Measurements from ENCODE around the gene SPTSSB.

Gene SPTSSB, protein sequence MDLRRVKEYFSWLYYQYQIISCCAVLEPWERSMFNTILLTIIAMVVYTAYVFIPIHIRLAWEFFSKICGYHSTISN

DNA sequence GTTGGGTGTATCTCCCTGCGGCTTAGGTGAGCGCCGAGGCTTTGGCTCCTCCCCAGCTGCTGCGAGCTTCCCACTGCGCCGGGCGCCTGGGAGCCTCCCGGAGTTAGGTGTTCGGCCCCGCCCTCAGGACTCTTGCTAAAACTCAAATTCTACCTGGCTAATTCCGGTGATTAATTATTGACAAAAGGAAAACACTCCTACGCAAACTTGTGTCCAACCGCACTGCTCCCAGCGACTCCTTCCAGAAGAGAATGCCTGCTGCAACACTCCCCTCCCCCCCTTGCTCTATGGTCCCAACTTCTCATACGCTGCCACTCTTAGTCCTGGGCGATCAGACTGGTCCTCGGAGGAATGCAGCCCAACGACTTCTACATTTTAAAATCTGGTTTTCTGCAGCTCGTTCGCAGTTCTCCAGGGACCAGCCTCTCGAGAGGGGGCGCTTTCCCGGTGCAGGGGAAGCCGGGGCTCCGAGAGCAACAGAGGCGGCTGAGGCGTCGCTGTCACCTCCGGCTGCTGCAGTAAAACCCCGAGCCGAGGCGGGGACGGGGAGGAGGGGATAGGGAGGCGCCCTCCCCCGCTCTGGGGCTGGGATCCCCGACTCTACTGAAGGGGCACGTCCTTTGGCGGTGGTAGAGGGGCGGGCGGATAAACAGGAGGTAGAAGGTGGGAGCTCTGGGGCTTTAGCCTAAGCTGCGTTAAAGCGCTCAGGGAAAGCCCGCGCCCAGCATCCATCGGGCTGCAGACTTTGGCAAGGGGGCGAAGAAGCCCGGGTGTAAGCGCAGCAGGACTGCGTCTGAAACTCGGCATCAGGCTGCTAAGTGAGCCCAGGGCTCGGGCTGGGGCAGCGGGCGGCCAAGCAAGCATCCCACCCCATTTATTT is at the start of gene SPTSSB:
Gene SPTSSB, minus strand, starts transcription at position 77 of the 880 bp plus-strand sequence. CDS start 25,194 bp downstream, outside the sequence.
- peak in 50 of 56 donors; percentile 2 to 79 (median 40) for DNase-seq

- DNase-seq = no peak
Measured at GRCh38 chr3:161420746-161421145, 49.4 kb upstream of the SPTSSB start.

DNA sequence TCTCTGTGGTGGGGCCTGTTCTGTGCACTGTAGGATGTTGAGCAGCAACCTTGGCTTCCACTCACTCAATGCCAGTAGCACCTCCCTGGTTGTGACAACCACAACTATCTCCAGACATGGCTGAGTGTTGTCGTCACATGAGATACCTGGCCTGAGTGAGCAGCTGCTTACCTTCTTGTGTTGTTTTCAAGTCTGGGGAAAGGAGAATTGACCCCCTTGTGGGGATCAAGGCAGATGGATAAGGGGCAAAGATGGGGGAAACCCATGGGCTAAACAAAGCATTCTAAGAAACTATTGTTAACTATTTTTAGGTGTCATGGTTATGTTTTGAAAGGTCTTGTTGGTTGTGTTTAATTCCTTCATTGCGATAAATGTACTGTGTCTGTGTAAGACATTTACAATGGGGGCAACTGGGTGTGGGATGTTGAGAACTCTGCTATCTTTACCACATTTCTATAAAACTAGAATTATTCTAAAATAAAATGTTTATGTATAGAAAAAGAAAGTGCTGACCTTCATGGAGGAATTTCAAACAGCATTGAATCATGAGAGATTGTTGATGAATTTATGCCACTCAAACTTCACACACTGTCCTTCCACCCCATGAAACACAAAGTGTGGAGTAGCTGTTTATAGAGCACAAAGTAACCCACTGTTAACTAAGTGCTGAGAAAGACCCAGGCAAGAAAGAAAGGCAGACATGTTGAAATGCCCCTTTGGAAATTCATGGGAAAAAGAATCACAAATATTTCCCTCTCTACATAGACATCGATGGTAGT is 48.4 kb upstream of the SPTSSB start:
- DNase-seq = no peak

DNA sequence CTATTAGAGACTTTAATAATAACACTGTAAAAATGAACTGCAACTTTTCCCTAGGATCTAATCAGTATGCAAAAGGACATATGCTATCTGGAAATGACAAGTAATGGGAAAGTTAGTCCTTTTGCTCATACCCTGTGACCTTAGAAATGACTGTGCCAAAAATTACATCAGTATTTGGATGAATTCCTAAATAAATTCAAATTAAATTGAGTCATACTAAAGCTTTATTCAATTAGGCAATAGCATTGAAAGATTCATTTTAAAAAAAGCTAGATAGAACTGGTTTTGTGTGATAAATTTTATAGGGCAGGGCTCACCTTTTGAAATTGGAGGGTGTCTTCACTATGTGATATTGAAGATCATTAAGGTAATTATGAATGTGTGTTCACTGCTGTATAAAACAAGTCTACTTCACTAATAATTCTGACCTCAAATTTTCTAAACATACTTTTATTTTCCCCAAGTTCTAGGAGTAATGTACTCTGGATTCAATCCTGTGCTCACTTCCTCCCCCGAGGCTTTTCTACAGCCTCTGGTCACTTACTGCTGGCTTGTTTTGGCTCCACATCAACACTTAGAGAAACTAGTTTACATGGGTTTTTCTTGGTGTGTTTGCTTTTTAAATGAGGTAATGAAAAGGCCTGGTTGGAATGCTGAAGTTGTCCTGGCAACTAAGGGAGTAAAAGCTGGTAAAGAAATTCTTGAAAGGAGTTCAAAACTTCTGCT is 44.4 kb upstream of the SPTSSB start:
- no peak for DNase-seq

DNA sequence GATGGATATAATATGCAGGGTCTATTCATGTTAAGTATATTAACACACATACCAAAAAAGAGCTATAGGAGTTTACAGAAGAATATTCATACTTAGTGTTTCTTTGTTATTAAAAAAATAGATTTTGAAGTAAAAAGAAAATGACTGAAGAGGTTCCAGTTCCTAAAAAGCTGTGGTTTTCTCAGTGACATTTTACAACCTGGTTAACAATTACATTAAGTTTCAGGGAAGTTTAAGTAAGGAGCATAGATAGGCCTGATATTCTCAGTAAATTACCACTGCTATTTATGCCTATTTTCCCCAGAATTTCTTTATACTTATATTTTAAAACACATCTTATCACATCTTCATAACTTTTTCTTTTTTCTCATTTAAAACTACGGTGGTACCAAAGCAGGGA is 43.6 kb upstream of the SPTSSB start:
- DNase-seq = no peak

GRCh38 chr3:161413855-161414210 is 42.5 kb upstream of the SPTSSB start:
- no peak for DNase-seq

DNA sequence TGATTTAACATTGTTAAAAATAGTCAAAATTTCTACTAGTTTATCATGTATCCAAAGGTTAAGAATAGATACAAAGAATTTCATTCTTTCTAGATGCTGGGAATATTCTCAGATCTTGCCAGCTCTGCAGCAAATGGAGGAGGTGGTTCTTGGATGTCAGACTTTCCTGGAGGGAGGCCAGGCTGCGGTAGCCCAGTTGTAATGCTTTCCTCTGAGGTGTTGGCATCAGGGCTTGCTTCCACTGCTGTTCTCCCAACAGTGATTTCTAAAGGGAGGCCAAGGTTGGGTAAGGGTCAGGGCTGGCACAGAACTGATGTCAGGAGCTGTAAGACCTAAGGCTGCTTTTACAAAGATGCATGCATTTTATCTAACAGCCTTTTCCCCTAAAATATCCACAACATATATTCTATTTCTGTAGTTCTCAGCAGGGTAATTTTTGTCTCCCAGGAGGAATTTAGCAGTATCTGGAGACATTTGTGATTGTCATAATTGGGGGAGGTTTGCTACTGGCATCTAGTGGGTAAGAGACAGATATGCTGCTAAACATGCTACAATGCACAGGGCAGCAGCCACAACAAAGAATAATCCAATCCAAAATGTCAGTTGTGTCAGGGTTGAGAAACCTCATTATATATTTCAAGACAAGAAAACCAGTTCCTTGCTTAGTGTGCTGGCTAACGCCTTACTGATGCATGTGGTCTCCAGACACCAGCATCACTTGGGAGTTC is 42.0 kb upstream of the SPTSSB start:
- DNase-seq = peak in 30 of 56 donors; percentile 1 to 57 (median 14)

DNA sequence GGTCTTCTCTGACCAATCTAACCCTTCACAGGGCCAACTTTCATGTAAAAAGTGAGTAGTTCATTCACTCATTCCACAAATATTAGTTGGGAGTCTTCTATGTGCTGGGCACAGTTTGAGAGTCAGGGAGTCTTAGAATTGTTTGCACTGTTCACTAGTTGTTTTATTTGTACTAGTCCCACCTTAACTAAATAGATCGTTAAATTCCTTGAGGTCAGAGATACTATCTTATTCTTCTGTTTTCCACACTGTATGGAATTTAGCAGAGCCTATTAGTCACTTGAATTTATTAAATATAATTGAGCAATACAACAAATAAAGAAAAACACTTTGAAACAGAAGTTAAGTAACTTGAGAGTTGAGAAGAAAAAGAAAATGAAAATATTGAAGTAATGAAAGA is 40.8 kb upstream of the SPTSSB start:
- no peak for DNase-seq

DNA sequence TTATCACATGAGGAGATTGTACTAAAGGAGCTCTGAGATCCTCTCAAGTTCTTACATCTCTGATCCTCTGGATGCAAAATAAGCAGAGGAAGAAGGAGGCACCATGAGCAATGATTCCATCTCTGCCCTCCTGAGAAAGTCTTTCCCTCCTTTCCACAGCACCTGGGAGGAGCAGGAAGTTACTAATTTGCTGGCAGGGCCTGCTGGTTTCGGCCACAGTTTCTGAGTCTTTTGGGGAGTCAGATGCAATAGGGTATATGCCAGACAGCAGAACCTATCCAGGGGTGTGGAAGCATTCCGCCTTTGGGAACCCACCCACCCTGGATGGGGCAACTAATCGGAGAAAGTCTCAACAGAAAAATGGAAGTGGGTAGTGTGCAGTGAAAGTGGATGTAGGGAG is 38.5 kb upstream of the SPTSSB start:
- DNase-seq = no peak

DNA sequence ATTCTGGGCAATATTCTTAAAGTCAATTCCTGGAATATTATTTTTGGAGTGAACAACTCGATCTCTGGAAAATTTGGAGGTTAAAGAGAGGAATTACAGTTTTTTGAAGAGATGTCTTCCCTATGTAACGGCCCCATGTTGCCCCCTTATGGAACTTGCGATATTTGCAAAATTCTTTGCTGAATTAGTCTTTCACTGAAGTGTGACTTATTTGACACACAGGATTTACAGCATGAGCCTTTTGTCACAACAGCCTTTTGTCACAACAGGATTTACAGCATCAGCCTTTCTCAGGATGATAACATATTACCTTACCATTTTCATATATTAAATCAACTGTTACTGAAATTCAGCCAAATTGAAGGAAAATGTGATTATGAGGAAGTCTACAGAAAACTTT is 37.8 kb upstream of the SPTSSB start:
- peak in 7 of 56 donors; percentile 1 to 39 (median 5) for DNase-seq

GRCh38 chr3:161406594-161407555 is 35.6 kb upstream of the SPTSSB start:
- DNase-seq = no peak

GRCh38 chr3:161405836-161406235 is 34.5 kb upstream of the SPTSSB start:
- no peak for DNase-seq

DNA sequence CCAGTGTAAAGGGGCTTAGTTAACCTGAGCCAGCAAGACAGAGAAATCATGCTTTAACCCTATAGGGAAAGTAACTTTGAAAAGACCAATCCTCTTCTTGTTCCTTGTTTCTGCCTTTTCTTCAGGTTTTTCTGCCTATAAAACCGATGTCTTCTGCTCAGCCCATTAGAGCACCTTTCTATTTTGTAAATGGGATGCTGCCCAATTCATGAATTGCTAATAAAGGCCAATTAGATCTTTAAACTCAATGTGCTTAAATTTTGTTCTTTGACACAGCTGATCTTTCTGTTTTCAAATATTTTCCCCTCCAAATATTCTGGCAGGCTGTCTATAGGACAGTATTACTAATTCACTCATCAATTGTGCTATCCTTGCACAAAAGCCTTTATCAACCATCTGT is 33.8 kb upstream of the SPTSSB start:
- no peak for DNase-seq

DNA sequence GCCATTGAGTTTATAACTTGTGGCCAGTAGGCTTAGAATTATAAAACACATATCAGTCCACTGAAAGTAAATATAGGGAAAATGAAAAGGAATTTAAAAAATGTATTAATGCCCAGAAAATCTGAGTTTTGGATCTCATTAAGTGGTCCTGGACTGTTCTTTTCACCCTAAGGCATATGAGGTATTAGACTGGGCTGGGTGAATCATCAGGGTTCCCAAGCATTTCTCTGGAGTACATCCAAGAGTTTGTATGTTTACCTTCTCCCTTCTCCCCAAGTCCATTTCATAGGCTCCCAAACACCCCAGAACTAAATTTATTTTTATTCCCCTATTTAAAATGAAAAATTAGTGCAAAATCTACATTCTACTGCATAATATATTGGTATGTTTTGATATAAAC is 31.9 kb upstream of the SPTSSB start:
- DNase-seq = no peak

GRCh38 chr3:161401389-161401788 is 30.1 kb upstream of the SPTSSB start:
- no peak for DNase-seq

GRCh38 chr3:161400650-161401049 is 29.3 kb upstream of the SPTSSB start:
- DNase-seq = no peak

GRCh38 chr3:161395115-161396012 is 24.0 kb upstream of the SPTSSB start:
- no peak for DNase-seq

GRCh38 chr3:161393803-161394202 is 22.5 kb upstream of the SPTSSB start:
- DNase-seq = no peak

DNA sequence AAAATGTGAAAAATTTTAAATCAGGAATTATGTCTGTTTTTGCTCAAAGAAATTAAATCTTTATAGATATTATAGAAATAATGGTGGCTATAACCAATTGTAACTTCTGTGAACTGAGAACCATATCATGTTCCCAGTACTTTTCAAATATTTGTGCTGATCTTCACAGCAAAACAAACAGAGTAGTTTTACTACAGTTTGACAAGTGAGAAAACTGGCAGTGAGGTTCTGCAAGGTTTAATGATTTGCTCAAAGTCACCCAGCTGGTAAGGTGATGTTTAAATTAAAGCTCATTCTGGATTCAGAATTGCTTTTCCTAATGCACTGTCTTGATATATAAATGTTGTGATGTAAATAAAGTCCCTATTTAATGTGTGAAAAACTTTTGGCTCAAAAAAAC is 22.0 kb upstream of the SPTSSB start:
- no peak for DNase-seq

Measured in nucleus accumbens (tissue), 56 donors.